Measurements from ENCODE around the gene CD44.

DNA sequence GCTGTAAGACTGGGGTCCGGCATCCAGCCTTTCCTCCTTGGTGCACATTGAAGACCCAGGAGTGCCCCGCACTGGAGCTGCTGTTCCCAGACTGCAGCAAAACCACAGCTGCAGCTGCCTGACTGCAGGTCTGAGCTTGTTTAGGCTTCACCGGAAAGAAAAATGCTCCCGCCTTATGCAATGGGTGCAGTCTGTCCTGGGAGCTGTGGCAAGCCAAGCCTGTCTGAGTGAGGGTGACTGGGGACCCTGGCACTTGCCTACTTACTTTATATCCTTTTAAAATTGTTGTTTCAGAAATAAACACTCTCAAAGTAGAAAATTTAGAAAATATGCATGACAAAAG, 23.3 kb upstream of the CD44 start:
- no peak for TF ChIP-seq CTCF (IDR thresholded peaks at IDR 0.05; ENCODE audit: insufficient read depth, low read length, poor library complexity, severe bottlenecking)
- TF ChIP-seq EZH2phosphoT487 (conservative IDR thresholded peaks at IDR 0.05; ENCODE audit: low read length): no peak

Data from SU-DHL-6 (cell line).